Glutamatergic neuron (in vitro differentiated cells): ENCODE results near the gene PI3. TPM values are rescaled to one million over a fixed set of nuclear protein-coding genes. Genes with fewer than 3 reads are reported as not detected.

Experiments
- DNase-seq: peaks from one replicate; pipeline ENCODE4 v3.0.0; 2022
- H3K27ac Mint-ChIP-seq: one replicate; pipeline ENCODE4 v1.8.0; 2020; ENCODE audit warnings: mild to moderate bottlenecking, mixed read lengths, inconsistent platforms; ENCODE audit not compliant: unreplicated experiment
- H3K27me3 Mint-ChIP-seq: one replicate; pipeline ENCODE4 v1.8.0; 2020; ENCODE audit warnings: mild to moderate bottlenecking, moderate library complexity, mixed read lengths, inconsistent platforms; ENCODE audit not compliant: unreplicated experiment
- H3K36me3 Mint-ChIP-seq: one replicate; pipeline ENCODE4 v1.8.0; 2020; ENCODE audit warnings: mild to moderate bottlenecking, mixed read lengths, inconsistent platforms; ENCODE audit not compliant: unreplicated experiment
- H3K4me1 Mint-ChIP-seq: one replicate; pipeline ENCODE4 v1.8.0; 2020; ENCODE audit warnings: mild to moderate bottlenecking, low read depth, mixed read lengths, inconsistent platforms; ENCODE audit not compliant: unreplicated experiment
- H3K4me3 Mint-ChIP-seq: one replicate; pipeline ENCODE4 v1.8.0; 2020; ENCODE audit warnings: mild to moderate bottlenecking, mixed read lengths, inconsistent platforms; ENCODE audit not compliant: unreplicated experiment
- H3K9me3 Mint-ChIP-seq: one replicate; pipeline ENCODE4 v1.8.0; 2020; ENCODE audit warnings: mild to moderate bottlenecking, moderate library complexity, mixed read lengths, inconsistent platforms; ENCODE audit not compliant: unreplicated experiment
- CTCF ChIP-seq: fragments of 200-600 bp; sonication (generic); IDR thresholded peaks from one replicate; pipeline ENCODE4 v1.5.0; 2021; ENCODE audit not compliant: partially characterized antibody, unreplicated experiment
- total RNA-seq: library from RNA; stranded (reverse); fragmentation: NEBNext Ultra II Directional; extraction: Animal tissue kit (Norgen Biotek cat#: 25700); gene quantifications from one replicate; pipeline ENCODE4 v1.2.1, GENCODE V29; 2021; ENCODE audit not compliant: unreplicated experiment

PI3 gene
- total RNA-seq, 1 donor from 2014 or later = not detected

GRCh38 chr20:45140836-45141235 is 33.9 kb upstream of the PI3 start:
- Mint-ChIP-seq H3K4me3 (no peak overlapping the region), H3K27ac (no peak overlapping the region), H3K9me3 (no peaks in the 10 kb centered on the region), H3K4me1 (no peaks in the 10 kb centered on the region), H3K27me3 (no peaks in the 10 kb centered on the region), H3K36me3 (no peaks in the 10 kb centered on the region)
- no peak for TF ChIP-seq CTCF
- no peak for DNase-seq

GRCh38 chr20:45149062-45149461 is 25.6 kb upstream of the PI3 start:
- TF ChIP-seq CTCF = no peak
- Mint-ChIP-seq H3K27me3 (peaks cover 4% of the 10 kb centered on the region), H3K4me3 (no peak overlapping the region), H3K36me3 (no peaks in the 10 kb centered on the region), H3K4me1 (no peaks in the 10 kb centered on the region), H3K9me3 (no peaks in the 10 kb centered on the region), H3K27ac (no peak overlapping the region)
- DNase-seq = no peak

GRCh38 chr20:45152405-45152804 is 22.3 kb upstream of the PI3 start:
- Mint-ChIP-seq H3K27me3 (peaks cover 4% of the 10 kb centered on the region), H3K36me3 (no peaks in the 10 kb centered on the region), H3K27ac (no peak overlapping the region), H3K9me3 (peaks cover 2% of the 10 kb centered on the region), H3K4me3 (no peak overlapping the region), H3K4me1 (no peaks in the 10 kb centered on the region)
- DNase-seq = no peak
- no peak for TF ChIP-seq CTCF

GRCh38 chr20:45153147-45153546 is 21.6 kb upstream of the PI3 start:
- no peak for DNase-seq
- H3K27me3 Mint-ChIP-seq = peaks cover 4% of the 10 kb centered on the region
- H3K4me3 Mint-ChIP-seq = no peak overlapping the region
- H3K27ac Mint-ChIP-seq = no peak overlapping the region
- no peaks in the 10 kb centered on the region for H3K4me1 Mint-ChIP-seq
- H3K36me3 Mint-ChIP-seq = no peaks in the 10 kb centered on the region
- H3K9me3 Mint-ChIP-seq = peaks cover 2% of the 10 kb centered on the region
- TF ChIP-seq CTCF = no peak

- Mint-ChIP-seq H3K9me3 (peaks cover 4% of the 10 kb centered on the region), H3K4me3 (no peak overlapping the region), H3K36me3 (no peaks in the 10 kb centered on the region), H3K27me3 (peaks cover 4% of the 10 kb centered on the region), H3K4me1 (no peaks in the 10 kb centered on the region), H3K27ac (no peak overlapping the region)
- no peak for TF ChIP-seq CTCF
- no peak for DNase-seq
These were observed 20.9 kb upstream of the PI3 start for GRCh38 chr20:45153752-45154151.
